Fibroblast of upper back skin (primary cell): ENCODE results near the gene SLC12A5.
A peak's percentile ranks its signal among the peaks of the same experiment; 100 is the strongest.
"Not testable (repeated sequence)": the region's sequence is repeated elsewhere in the genome, so short reads cannot be mapped to it uniquely, and the experiment has no call there.

Experiments
- DNase-seq: peaks from one replicate; pipeline ENCODE4 v3.0.0-alpha.2; 2013

Gene SLC12A5

GRCh38 chr20:46028772-46029371, at the start of gene SLC12A5:
Gene SLC12A5 (plus strand): TSS chr20:46029215. CDS start chr20:46029345, 130 bp downstream.
- no peak for DNase-seq

GRCh38 chr20:45981261-45981660, 47.8 kb upstream of the SLC12A5 start:
- DNase-seq = no peak

- DNase-seq = no peak
These were observed 45.7 kb upstream of the SLC12A5 start for GRCh38 chr20:45983279-45983743.

GRCh38 chr20:45985573-45985972, 43.4 kb upstream of the SLC12A5 start:
- no peak for DNase-seq

DNA sequence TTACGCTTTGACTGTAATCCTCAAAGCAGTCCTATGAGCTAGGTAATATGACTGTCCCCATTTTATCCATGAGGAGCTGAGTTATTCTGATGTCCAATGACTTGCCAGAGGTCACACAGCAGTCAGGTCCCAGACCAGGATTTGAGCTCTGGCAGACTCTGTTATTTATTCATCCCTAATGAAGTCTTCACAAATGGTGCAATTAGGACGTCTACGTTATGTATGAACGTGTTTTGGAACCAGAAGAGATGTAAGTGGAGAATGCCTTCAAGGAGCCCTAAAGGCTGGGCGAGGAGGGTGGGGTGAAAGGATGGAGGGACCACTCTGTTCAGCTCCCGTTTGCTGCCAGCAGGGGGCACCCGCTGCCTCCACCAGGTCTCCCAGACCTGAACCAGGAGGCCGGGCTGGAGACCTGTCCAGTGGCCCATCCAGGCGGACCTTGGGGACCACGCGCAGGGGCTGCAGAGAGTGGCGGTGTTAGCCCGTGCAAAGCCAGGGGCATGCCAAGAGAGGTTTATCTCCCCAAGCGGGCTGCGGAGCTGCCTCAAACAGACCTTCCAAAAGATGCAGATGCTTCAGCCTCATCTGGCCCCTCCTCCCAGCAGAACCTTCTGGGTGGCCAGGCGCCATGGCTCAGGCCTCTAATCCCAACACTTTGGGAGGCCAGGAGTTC, 41.8 kb upstream of the SLC12A5 start:
- peak; percentile 35 for DNase-seq

DNA sequence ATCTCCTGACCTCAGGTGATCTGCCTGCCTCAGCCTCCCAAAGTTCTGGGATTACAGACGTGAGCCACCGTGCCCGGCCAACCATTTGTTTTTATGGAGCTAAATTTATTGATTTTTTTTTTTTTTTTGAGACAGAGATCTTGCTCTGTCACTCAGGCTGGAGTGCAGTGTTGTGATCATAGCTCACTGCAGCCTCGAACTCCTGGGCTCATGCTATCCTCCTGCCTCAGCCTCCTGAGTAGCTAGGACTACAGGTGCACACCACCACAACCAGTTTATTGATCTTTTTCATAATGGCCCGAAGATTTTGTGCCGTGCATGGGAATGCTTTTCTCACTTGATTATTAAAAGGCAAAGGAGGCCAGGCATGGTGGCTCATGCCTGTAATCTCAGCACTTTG, 40.2 kb upstream of the SLC12A5 start:
- DNase-seq = not testable (repeated sequence)

DNA sequence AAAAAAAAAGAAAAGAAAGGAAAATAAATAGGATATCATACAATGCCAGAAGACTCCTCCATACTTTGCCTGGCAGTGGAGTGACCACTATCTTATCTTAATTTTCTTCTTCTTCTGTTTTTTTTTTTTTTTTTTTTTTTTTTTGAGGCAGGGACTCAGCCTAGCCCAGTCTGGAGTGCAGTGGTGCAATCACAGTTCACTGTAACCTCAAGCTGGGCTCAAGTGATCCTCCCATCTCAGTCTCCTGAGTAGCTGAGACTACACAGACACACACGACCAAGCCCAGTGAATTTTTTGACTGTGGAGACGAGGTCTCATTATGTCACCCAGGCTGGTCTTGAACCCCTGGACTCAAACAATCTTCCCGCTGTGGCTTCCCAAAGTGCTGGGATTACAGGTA, 37.4 kb upstream of the SLC12A5 start:
- DNase-seq = no peak

DNA sequence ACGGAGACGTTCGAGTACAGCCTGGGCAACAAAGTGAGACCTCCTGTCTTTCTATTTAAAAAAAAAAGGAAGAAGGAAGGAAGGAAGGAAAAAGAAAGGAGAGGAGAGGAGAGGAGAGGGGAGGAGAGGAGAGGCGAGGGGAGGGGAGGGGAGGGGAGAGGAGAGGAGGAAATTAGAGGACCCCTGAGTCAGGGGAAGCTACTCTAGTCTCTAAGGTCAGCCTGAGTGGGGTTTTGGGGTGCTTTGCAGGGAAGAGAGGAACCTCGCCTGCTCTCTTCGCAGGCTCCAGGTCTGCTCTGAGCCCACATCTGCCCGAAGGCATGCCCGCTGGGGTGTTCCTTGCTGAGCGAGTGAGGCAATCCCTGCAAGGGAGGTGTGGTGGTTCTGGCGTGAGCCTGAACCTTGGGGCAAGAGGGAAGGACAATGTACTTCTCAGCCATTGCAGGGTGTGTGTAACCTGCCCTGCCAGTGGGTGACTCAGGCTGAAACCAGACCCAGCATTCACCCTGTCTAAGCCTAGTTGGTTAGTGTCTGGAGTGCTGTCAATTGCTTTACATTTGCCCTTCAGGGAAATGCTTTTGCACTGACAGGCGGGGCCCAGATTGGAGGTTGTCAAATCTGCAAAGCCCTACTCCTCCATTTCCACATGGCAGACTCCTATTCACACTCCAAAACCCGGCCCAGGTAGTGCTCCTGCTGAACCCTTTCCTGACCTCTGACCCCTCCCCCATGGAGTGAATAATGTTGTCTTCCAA, 35.6 kb upstream of the SLC12A5 start:
- DNase-seq = no peak

DNA sequence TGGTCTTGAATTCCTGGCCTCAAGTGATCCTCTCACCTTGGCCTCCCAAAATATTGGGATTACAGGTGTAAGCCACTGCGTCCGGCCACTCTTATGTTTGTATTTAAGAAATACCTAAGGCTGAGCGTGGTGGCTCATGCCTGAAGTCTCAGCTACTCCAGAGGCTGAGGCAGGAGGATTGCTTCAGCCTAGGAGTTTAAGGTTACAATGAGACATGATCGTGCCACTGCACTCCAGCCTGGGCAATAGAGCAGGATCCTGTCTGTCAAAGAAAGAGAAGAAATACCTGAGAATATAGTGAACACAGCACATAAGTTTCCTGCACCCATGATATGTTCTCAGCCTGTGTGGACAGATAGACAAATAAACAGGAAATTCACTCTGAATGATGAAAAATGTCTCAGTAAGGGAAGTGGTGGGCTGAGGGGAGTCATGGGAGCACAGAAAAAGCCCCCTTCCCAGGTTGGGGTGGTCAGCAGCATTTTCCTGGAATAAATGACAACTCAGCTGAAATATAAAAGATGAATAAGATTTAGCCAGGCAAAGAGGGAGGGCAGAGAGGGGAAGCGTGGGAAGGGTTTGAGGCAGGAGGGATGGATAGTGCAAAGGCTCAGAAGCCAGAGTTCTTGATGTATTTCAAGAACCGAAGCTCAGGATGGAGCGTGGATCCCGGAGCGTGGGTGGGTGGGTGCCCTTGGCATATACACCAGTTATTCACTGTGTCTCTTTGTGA, 34.1 kb upstream of the SLC12A5 start:
- DNase-seq = no peak

GRCh38 chr20:45995495-45996097, 33.4 kb upstream of the SLC12A5 start:
- DNase-seq = not testable (repeated sequence)

DNA sequence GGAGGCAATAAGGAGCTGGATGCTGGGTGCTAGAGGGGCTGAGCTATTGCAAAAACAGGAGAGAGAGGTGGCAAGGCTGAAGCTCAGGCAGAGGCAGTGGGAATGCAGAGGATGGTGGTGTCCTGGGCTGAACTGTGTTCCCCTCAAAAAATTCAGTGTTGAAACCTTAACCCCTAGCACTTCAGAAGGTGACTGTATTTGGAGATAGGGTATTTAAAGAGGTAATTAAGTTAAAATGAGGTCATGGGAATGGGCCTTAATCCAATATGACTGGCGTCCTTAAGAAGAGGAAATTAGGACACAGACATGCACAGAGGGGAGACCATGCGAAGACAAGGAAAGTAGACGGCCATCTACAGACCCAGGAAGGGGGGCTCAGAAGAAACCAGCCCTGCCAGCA, 31.8 kb upstream of the SLC12A5 start:
- no peak for DNase-seq

DNA sequence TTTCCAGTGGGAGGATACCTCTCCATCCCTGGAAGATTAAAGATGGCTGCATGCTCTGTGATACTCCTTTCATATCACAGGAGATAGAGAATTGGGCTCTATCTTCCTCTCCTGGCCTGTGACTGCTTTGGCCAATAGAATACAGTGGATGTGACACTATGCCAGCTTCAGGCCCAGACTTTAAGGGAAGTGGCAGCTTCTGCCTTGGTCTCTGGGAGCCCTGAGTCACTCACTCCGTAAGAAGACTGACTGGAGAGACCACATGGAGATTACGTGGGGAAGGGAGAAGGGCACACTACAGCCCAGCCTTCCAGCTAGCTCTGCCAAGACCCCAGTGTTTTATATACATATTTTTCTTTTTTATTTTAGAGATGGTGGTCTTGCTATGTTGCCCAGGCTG, 30.7 kb upstream of the SLC12A5 start:
- no peak for DNase-seq

DNA sequence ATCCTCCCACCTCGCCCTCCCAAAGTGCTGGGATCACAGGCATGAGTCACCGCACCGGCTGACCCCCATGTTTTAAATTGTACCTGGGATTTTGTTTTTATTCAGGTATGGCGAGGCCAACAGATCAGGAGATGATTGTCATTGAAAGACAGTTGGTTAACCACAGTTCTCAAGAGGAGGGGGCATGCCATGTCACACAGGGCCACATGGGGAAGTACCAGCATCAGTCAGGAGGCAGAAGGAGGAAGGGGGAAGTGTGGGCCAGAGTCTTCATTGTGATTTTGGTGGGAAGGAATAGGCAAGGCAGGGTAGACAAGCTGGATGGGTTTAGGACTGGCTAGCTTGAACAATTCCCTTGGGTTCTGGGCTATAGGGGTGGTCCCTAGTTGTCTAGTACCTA, 30.3 kb upstream of the SLC12A5 start:
- no peak for DNase-seq

DNA sequence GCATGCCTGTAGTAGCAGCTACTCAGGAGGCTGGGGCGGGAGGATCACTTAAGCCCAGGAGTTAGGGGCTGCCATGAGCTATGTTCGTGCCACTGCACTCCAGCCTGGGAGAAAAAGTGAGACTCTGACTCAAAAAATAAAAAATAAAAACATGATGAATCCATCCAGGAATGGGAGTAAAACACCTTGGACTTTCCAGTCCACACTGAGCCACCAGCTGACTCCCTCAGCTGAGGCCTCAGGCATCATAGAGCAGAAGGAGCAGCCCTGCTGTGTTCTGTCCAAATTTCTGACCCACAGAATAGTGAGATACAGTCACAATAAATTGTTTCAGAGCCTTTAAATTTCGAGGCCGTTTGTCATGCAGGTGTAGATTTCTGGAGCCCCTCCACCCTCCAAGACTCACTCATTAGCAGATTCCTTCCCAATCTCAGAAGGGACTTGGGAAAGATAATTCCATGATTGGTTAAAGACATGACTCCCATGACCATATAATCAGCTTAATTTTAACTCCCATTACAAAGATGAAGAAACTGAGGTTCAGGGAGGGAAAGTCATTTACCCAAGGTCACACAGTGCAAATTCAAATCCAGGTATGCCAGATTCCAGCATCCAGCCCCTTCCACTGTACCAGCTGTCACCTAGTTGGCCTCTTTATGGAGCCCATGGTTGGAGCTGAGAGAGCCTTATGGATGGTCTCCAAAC, 29.3 kb upstream of the SLC12A5 start:
- DNase-seq = no peak

DNA sequence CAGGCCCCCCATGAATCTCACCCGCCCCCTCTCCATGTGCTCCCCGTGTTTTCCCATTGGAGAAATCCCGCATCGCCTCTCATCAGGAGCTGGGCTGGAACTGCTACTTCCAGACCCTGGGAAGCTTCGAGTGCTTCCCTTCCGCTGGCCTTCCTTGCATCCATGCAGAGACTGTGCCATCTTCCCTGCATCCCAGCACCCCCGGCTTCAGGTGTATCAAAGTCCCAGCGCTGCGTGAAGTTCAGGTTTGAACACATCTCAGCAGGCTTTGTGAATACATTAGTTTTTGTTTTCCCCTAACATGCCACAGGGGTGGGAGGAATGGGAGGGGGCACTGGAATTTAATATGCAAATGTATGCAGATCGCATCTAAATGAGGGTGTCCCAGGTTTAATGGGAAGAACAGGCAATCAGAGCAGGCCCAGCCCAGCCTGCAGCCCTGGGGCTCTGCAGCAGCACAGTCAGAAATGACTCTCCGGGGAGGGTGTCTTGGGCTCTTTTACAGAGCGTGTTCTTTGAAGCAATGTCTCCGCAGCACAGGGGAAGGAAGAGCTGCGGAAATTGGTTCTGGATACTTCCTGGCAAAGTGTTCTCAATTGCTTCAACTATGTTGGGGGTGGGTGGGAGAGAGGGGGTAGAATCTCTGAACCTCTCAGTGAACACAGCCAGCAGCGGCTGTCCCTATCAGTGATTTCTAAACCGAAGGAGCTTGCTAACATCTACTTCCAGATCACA, 28.6 kb upstream of the SLC12A5 start:
- no peak for DNase-seq

GRCh38 chr20:46001498-46001897, 27.5 kb upstream of the SLC12A5 start:
- no peak for DNase-seq

GRCh38 chr20:46002008-46002407, 27.0 kb upstream of the SLC12A5 start:
- no peak for DNase-seq

DNA sequence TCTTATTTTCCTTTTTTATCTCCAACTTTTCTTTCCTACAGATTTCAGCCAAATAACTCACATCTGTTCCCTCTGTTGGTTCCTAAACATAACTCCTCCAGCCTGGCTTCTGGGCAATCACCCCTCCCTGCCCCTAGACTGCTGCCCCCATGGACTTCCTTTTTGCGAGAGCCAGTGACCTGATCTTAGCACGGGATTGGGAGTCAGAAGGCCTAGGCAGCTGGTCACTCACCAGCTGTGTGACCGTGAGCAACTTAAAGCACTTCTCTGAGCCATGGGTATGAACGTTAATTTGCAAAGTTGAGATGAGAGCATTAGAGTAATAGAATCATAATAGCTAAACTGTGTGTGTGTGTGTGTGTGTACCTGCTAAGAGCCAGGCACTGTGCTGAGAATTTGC, 24.8 kb upstream of the SLC12A5 start:
- no peak for DNase-seq

GRCh38 chr20:46004889-46005473, 24.0 kb upstream of the SLC12A5 start:
- DNase-seq = peak; percentile 31

- no peak for DNase-seq
These were observed 22.9 kb upstream of the SLC12A5 start for GRCh38 chr20:46006022-46006705.
